K562 (cell line): ENCODE data around the gene DPP10.

ENCODE experiments used
- CBX2 ChIP-seq: fragments of 200-600 bp; sonication (generic); IDR thresholded peaks from one replicate; pipeline ENCODE4 v1.6.1; 2012; ENCODE audit warnings: mild to moderate bottlenecking, low read length, inconsistent platforms; ENCODE audit not compliant: insufficient read depth, poor library complexity, severe bottlenecking
- CTCF ChIP-seq, 3 experiments: IDR thresholded peaks in 2 of 3; conservative IDR thresholded peaks in 1 of 3; 2 replicates each; pipeline ENCODE4 v1.5.1; 2011 to 2012; ENCODE audit warnings: low read length in 3 of 3, mild to moderate bottlenecking in 3 of 3, control low read depth in 2 of 3, improper control_type of control experiment in 1 of 3, inconsistent platforms in 1 of 3, low read depth in 1 of 3, mixed read lengths in 1 of 3, moderate library complexity in 1 of 3; ENCODE audit not compliant: insufficient read depth in 2 of 3
- NFRKB ChIP-seq: fragments of 450-650 bp; IDR thresholded peaks from 2 replicates; pipeline ENCODE4 v1.6.1; 2016; ENCODE audit warnings: low read depth
- NR4A1 ChIP-seq, 2 experiments: fragments of 250-450 bp in 1 of 2; fragments of 450-650 bp in 1 of 2; sonication (Bioruptor Pico) in 1 of 2; IDR thresholded peaks; 2 replicates each; pipeline versions ENCODE4 v1.4.0 to v1.6.1; 2016 to 2020; ENCODE audit warnings: mild to moderate bottlenecking in 2 of 2, missing compliant biosample characterization in 1 of 2, missing genetic modification characterization in 1 of 2, moderate library complexity in 1 of 2
- UBTF ChIP-seq, 2 experiments: IDR thresholded peaks; 2 replicates each; pipeline ENCODE4 v1.6.1; 2012; ENCODE audit warnings: improper control_type of control experiment in 2 of 2, low read depth in 2 of 2, low read length in 2 of 2, borderline replicate concordance in 1 of 2
- USF1 ChIP-seq: sonication (generic); formaldehyde crosslinking; IDR thresholded peaks from 2 replicates; pipeline ENCODE4 v1.9.0; 2022; ENCODE audit warnings: mild to moderate bottlenecking, missing genetic modification reagents
- TF ChIP-seq, protein P1 (sequence below), 2 experiments: fragments of 450-650 bp in 1 of 2; sonication (generic) in 1 of 2; formaldehyde crosslinking in 1 of 2; IDR thresholded peaks in 1 of 2; conservative IDR thresholded peaks in 1 of 2; 2 replicates each; pipeline versions ENCODE4 v1.6.1 to v1.8.1; 2016 to 2023; ENCODE audit warnings: mild to moderate bottlenecking in 2 of 2, moderate library complexity in 2 of 2, inconsistent platforms in 1 of 2, missing genetic modification reagents in 1 of 2

DNA sequence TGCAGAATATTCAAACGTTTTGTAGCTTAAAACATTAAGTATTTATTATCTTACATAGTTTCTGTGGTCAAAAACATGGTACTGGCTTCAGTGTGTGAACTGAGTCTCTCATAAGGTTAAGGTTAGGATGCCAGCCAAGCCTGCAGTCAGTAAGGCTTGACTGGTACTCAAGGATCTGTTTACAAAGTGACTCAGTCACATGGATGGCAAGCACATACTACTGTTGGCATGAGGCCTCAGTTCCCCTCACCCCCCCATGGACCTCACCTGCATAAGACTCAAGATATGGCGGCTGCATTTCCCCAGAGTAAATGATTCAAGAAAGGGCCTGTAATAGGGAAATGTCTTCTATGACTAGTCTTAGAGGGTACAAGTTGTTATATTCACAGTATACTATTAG lies 1167.5 kb downstream of the DPP10 start:
- no peak for TF ChIP-seq CTCF (IDR thresholded peaks at IDR 0.05 in 2 of 3, conservative IDR thresholded peaks at IDR 0.05 in 1 of 3; ENCODE audit: insufficient read depth in 2 of 3, low read depth in 1 of 3, low read length in 3 of 3)
- TF ChIP-seq, protein P1, sequence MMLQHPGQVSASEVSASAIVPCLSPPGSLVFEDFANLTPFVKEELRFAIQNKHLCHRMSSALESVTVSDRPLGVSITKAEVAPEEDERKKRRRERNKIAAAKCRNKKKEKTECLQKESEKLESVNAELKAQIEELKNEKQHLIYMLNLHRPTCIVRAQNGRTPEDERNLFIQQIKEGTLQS (IDR thresholded peaks at IDR 0.05), result no peak
- TF ChIP-seq, protein P1 (CRISPR knock-in tag; conservative IDR thresholded peaks at IDR 0.05), result no peak
- TF ChIP-seq NFRKB, result no peak
- TF ChIP-seq NR4A1 (CRISPR knock-in tag; IDR thresholded peaks at IDR 0.05), result no peak
- no peak for TF ChIP-seq NR4A1 (tag; IDR thresholded peaks at IDR 0.05)
- TF ChIP-seq CBX2, result no peak
- no peak for TF ChIP-seq USF1 (CRISPR knock-in tag)
- TF ChIP-seq UBTF (IDR thresholded peaks at IDR 0.05; ENCODE audit: borderline replicate concordance in 1 of 2, low read depth in 2 of 2, low read length in 2 of 2), result no peak
